Smooth muscle cell (in vitro differentiated cells): ENCODE measurements around the gene RAB6B. TPM values are rescaled to one million over a fixed set of nuclear protein-coding genes. Genes with fewer than 3 reads are reported as not detected.

Experiments used
- DNase-seq: peaks from one replicate; lab custom pipeline; 2025; ENCODE audit not compliant: unreplicated experiment; lab: John Stamatoyannopoulos, UW
- H2AFZ ChIP-seq: fragments of 200-600 bp; sonication (generic); 2 replicates; pipeline ENCODE4 v1.6.0; 2016; ENCODE audit warnings: antibody characterized with exemption, low read depth, mild to moderate bottlenecking
- H3F3A ChIP-seq: fragments of 200-600 bp; sonication (generic); 2 replicates; pipeline ENCODE4 v1.6.0; 2017; ENCODE audit warnings: antibody characterized with exemption, low read depth
- H3K27ac ChIP-seq: fragments of 200-600 bp; sonication (generic); 2 replicates; pipeline ENCODE4 v1.5.1; 2016; ENCODE audit warnings: low read depth, mild to moderate bottlenecking
- H3K27me3 ChIP-seq: fragments of 200-600 bp; sonication (generic); 2 replicates; pipeline ENCODE4 v1.6.1; 2016; ENCODE audit warnings: low read depth, mild to moderate bottlenecking
- H3K36me3 ChIP-seq: fragments of 200-600 bp; sonication (generic); 2 replicates; pipeline ENCODE4 v1.5.1; 2016; ENCODE audit warnings: low read depth
- H3K4me1 ChIP-seq: fragments of 200-600 bp; sonication (generic); 2 replicates; pipeline ENCODE4 v1.5.1; 2016; ENCODE audit warnings: low read depth
- H3K4me2 ChIP-seq: fragments of 200-600 bp; sonication (generic); 2 replicates; pipeline ENCODE4 v1.6.0; 2016; ENCODE audit warnings: mild to moderate bottlenecking
- H3K4me3 ChIP-seq: fragments of 200-600 bp; sonication (generic); 2 replicates; pipeline ENCODE4 v1.5.1; 2016; ENCODE audit warnings: mild to moderate bottlenecking
- H3K79me2 ChIP-seq: fragments of 200-600 bp; sonication (generic); 2 replicates; pipeline ENCODE4 v1.6.0; 2016; ENCODE audit warnings: low read depth, mild to moderate bottlenecking
- H3K9ac ChIP-seq: fragments of 200-600 bp; sonication (generic); 2 replicates; pipeline ENCODE4 v1.6.0; 2016; ENCODE audit warnings: low read depth
- H3K9me3 ChIP-seq: fragments of 200-600 bp; sonication (generic); replicated peaks from 2 replicates; pipeline ENCODE4 v1.5.1; 2016; ENCODE audit warnings: low read depth
- H4K20me1 ChIP-seq: fragments of 200-600 bp; sonication (generic); 2 replicates; pipeline ENCODE4 v1.6.0; 2016; ENCODE audit warnings: low read depth
- WGBS: methylation state at CpG from one replicate; pipeline ENCODE4 v1.1.7; 2016; ENCODE audit warnings: low lambda C conversion rate; 5-methylcytosine and 5-hydroxymethylcytosine counted together
- polyA plus RNA-seq: library from polyadenylated mRNA; unstranded; fragments of >200 nt; fragmentation: Nextera tagmentation; extraction: Ambion mirVana; gene quantifications from 2 replicates; pipeline ENCODE4 v1.2.1, GENCODE V29; 2016
- total RNA-seq: library from RNA; depleted of rRNA; stranded (reverse); fragments of >200 nt; gene quantifications from 2 replicates; pipeline ENCODE4 v1.2.3, GENCODE V29; 2014
- TF ChIP-seq, protein P1 (sequence below): fragments of 200-600 bp; sonication (generic); IDR thresholded peaks from 2 replicates; pipeline ENCODE4 v1.5.1; 2017; ENCODE audit warnings: borderline replicate concordance, mild to moderate bottlenecking, antibody characterized with exemption; ENCODE audit not compliant: insufficient read depth, poor library complexity, severe bottlenecking

The RAB6B gene
- total and polyA plus RNA-seq, 2 experiments from 2014 or later, result 1.2 to 2.0 TPM

DNA sequence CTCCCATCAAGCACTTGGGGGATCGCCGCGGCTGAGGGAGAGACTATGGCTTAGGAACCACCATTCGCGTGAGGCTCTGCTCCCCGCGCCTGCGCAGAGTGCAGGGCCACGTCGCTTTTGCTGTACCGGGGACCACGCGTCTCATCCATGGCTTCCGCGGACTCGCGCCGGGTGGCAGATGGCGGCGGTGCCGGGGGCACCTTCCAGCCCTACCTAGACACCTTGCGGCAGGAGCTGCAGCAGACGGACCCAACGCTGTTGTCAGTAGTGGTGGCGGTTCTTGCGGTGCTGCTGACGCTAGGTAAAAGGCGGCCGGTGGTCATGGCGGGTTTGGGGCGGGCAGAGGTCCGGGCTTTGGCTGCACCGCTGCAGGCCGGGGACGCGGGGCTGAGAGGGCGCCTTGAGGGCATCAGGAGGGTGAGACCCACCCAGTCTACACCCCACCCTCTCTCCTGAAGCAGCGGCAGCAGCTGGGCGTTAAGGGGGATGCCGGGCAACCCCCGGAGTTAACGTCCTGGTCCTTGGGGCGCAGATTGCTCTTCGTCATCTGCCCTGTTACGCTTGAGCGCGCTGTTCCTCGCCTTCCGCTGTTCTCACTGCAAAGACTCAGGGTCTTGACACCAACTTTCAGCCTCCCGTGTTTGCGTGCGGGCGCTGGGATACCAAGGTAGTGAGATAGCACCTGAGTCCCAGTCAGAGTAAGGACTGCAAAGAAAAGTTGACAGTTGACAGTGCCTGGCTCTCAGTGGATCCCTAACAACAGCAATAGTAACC, 89.8 kb downstream of the RAB6B start, which contains the start of gene SRPRB:
TSS of gene SRPRB (plus strand) at position 114 of the 774 bp plus-strand sequence. CDS start at position 148, 34 bp downstream.
- under 1% methylated on average over 51 of the region's 53 CpGs for WGBS
- TF ChIP-seq, protein P1, sequence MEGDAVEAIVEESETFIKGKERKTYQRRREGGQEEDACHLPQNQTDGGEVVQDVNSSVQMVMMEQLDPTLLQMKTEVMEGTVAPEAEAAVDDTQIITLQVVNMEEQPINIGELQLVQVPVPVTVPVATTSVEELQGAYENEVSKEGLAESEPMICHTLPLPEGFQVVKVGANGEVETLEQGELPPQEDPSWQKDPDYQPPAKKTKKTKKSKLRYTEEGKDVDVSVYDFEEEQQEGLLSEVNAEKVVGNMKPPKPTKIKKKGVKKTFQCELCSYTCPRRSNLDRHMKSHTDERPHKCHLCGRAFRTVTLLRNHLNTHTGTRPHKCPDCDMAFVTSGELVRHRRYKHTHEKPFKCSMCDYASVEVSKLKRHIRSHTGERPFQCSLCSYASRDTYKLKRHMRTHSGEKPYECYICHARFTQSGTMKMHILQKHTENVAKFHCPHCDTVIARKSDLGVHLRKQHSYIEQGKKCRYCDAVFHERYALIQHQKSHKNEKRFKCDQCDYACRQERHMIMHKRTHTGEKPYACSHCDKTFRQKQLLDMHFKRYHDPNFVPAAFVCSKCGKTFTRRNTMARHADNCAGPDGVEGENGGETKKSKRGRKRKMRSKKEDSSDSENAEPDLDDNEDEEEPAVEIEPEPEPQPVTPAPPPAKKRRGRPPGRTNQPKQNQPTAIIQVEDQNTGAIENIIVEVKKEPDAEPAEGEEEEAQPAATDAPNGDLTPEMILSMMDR, result no peak
- H3K27ac ChIP-seq, result peak within 1 kb of the TSS; percentile 37
- H3K27me3 ChIP-seq, result no peaks in the 10 kb centered on the region
- H3K9ac ChIP-seq, result peak within 1 kb of the TSS; percentile 80
- peak; percentile 78 for DNase-seq
- peaks cover 9% of the 10 kb centered on the region for H3K4me1 ChIP-seq
- H3K79me2 ChIP-seq, result peaks cover 24% of the 10 kb centered on the region
- H3K9me3 ChIP-seq, result no peaks in the 10 kb centered on the region
- H3F3A ChIP-seq, result no peaks in the 10 kb centered on the region
- peak within 1 kb of the TSS; percentile 94 for H3K4me2 ChIP-seq
- peak within 1 kb of the TSS; percentile 86 for H2AFZ ChIP-seq
- peaks cover 8% of the 10 kb centered on the region for H4K20me1 ChIP-seq
- H3K4me3 ChIP-seq, result peak within 1 kb of the TSS; percentile 81
- H3K36me3 ChIP-seq, result peaks cover 4% of the 10 kb centered on the region

- WGBS, result 27% methylated on average over 15 of the region's 15 CpGs
- Histone ChIP-seq H4K20me1 (peaks cover 4% of the 10 kb centered on the region), H3K9ac (no peak overlapping the region), H3K36me3 (no peaks in the 10 kb centered on the region), H3K9me3 (no peaks in the 10 kb centered on the region), H2AFZ (peak overlapping the region; percentile 86), H3K27me3 (peaks cover 3% of the 10 kb centered on the region), H3K4me1 (peaks cover 9% of the 10 kb centered on the region), H3K4me2 (peak overlapping the region; percentile 94), H3K27ac (no peak overlapping the region), H3K79me2 (peaks cover 24% of the 10 kb centered on the region), H3F3A (no peaks in the 10 kb centered on the region), H3K4me3 (peak overlapping the region; percentile 81)
- TF ChIP-seq, protein P1, result no peak
- no peak for DNase-seq
Measured at GRCh38 chr3:133805384-133805701, 90.3 kb downstream of the RAB6B start.

- H3K4me3 ChIP-seq, result peak overlapping the region; percentile 81
- H4K20me1 ChIP-seq, result no peaks in the 10 kb centered on the region
- H3K4me2 ChIP-seq, result peak overlapping the region; percentile 94
- no peaks in the 10 kb centered on the region for H3F3A ChIP-seq
- peaks cover 24% of the 10 kb centered on the region for H3K79me2 ChIP-seq
- no peaks in the 10 kb centered on the region for H3K36me3 ChIP-seq
- H3K9ac ChIP-seq, result no peak overlapping the region
- no peak overlapping the region for H3K27ac ChIP-seq
- H2AFZ ChIP-seq, result peak overlapping the region; percentile 86
- H3K4me1 ChIP-seq, result peaks cover 9% of the 10 kb centered on the region
- no peaks in the 10 kb centered on the region for H3K9me3 ChIP-seq
- H3K27me3 ChIP-seq, result peaks cover 5% of the 10 kb centered on the region
- TF ChIP-seq, protein P1, result no peak
- WGBS, result 75% methylated on average over 4 of the region's 4 CpGs
- DNase-seq, result no peak
Measured at GRCh38 chr3:133804896-133805295, 90.8 kb downstream of the RAB6B start.
